ENCODE data around the gene SAP30. TPM values are rescaled to one million over a fixed set of nuclear protein-coding genes. Genes with fewer than 3 reads are reported as not detected.
A peak's percentile ranks its signal among the peaks of the same experiment; 100 is the strongest.

SAP30 gene
- total RNA-seq = 13.6 to 16.8 TPM (median 15.4 TPM) in 3 replicates

- Mint-ChIP-seq H3K4me3 (peak within 1 kb of the TSS; percentile 100), H3K27me3 (ENCODE audit: low read depth) (no peaks in the 10 kb centered on the region), H3K9me3 (no peaks in the 10 kb centered on the region), H3K27ac (peak within 1 kb of the TSS; percentile 100), H3K36me3 (peaks cover 1% of the 10 kb centered on the region), H3K4me1 (peaks cover 23% of the 10 kb centered on the region)
- TF ChIP-seq CTCF (IDR thresholded peaks at IDR 0.05; ENCODE audit: unreplicated experiment) = no peak
- peak; percentile 95 to 98 for DNase-seq (ENCODE audit: low spot score in 2 of 2, unreplicated experiment in 2 of 2)
Measured at GRCh38 chr4:173370477-173371291, at the start of gene SAP30. TSS of gene SAP30 (plus strand) at chr4:173370954. CDS start at chr4:173371183, 229 bp downstream.

- H3K27ac Mint-ChIP-seq = no peak overlapping the region
- H3K9me3 Mint-ChIP-seq = no peaks in the 10 kb centered on the region
- H3K4me3 Mint-ChIP-seq = no peak overlapping the region
Measured at GRCh38 chr4:173325007-173325736, 45.6 kb upstream of the SAP30 start.

GRCh38 chr4:173328236-173328901 is 42.4 kb upstream of the SAP30 start:
- Mint-ChIP-seq H3K9me3 (no peaks in the 10 kb centered on the region), H3K4me1 (peaks cover 19% of the 10 kb centered on the region), H3K27me3 (ENCODE audit: low read depth) (no peaks in the 10 kb centered on the region), H3K36me3 (peaks cover 18% of the 10 kb centered on the region), H3K4me3 (no peak overlapping the region), H3K27ac (no peak overlapping the region)
- DNase-seq (ENCODE audit: low spot score in 2 of 2, unreplicated experiment in 2 of 2) = no peak
- TF ChIP-seq CTCF (IDR thresholded peaks at IDR 0.05; ENCODE audit: unreplicated experiment) = no peak

More at GRCh38 chr4:173325007-173325736, 45.6 kb upstream of the SAP30 start:
- Mint-ChIP-seq H3K4me1 (no peaks in the 10 kb centered on the region), H3K27me3 (ENCODE audit: low read depth) (no peaks in the 10 kb centered on the region), H3K36me3 (peaks cover 12% of the 10 kb centered on the region)
- no peak for DNase-seq (ENCODE audit: low spot score in 2 of 2, unreplicated experiment in 2 of 2)
- TF ChIP-seq CTCF (IDR thresholded peaks at IDR 0.05; ENCODE audit: unreplicated experiment) = no peak

GRCh38 chr4:173330590-173330989 is 40.2 kb upstream of the SAP30 start:
- Mint-ChIP-seq H3K36me3 (peaks cover 18% of the 10 kb centered on the region), H3K4me1 (peaks cover 19% of the 10 kb centered on the region), H3K4me3 (no peak overlapping the region), H3K9me3 (no peaks in the 10 kb centered on the region), H3K27me3 (ENCODE audit: low read depth) (no peaks in the 10 kb centered on the region), H3K27ac (peak overlapping the region; percentile 61)
- no peak for DNase-seq (ENCODE audit: low spot score in 2 of 2, unreplicated experiment in 2 of 2)
- no peak for TF ChIP-seq CTCF (IDR thresholded peaks at IDR 0.05; ENCODE audit: unreplicated experiment)

GRCh38 chr4:173332021-173332487 is 38.7 kb upstream of the SAP30 start:
- Mint-ChIP-seq H3K27me3 (ENCODE audit: low read depth) (no peaks in the 10 kb centered on the region), H3K27ac (no peak overlapping the region), H3K4me3 (peak overlapping the region; percentile 92)

More at GRCh38 chr4:173332021-173332487, 38.7 kb upstream of the SAP30 start:
- no peak for TF ChIP-seq CTCF (IDR thresholded peaks at IDR 0.05; ENCODE audit: unreplicated experiment)
- H3K4me1 Mint-ChIP-seq = peaks cover 26% of the 10 kb centered on the region
- no peak for DNase-seq (ENCODE audit: low spot score in 2 of 2, unreplicated experiment in 2 of 2)
- H3K36me3 Mint-ChIP-seq = peaks cover 12% of the 10 kb centered on the region
- H3K9me3 Mint-ChIP-seq = no peaks in the 10 kb centered on the region
